Measurements from ENCODE around the gene CRACDL.
"Not testable (repeated sequence)": the region's sequence is repeated elsewhere in the genome, so short reads cannot be mapped to it uniquely, and the experiment has no call there.

The CRACDL gene

DNA sequence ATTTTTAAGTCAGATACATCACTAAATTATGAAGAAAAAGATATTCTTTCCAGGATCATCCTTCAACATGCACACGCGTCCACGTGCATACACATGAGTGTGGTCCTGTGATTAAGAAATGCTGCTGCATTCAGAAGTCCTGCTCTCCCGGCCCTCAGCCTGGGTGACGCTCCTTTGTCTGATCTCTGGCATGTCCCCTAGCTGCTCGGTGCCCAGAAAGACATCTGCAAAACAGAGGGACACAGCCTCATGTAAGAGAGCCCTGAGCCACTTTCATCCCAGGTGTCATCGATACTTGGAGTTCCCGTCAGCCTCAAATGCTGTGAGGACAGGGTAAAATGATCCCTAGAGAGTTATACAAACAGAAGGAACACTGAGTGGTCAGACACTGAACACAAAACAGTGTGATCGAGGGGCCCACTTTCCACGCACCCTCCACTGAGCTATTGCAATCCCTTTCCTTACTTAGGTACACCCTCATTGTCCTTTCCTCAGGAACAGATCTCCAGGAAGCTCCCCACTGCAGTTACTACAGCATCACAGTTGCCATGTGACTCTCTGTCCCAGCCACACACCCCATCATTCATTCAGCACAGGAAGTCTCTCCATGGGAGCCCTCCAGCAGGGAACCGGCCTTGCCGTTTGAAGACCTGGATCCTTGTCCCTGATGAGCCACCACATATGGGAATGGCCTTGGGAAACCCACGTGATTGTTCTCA, 32.1 kb downstream of the CRACDL start:
- no peak for DNase-seq

DNA sequence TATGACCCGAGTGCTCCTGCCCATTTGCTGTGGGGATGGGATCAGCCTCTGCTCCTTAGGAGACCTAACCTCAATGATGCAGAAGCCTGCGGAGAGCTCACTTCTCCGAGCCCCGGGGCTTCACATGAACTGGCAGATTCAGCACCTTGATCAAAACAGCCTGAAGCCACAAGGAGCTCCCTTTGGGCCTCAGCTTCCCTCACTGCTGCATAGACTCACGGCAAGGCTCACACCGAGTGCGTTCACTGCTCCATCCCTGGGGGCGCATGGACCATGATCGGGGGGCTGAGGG, 33.0 kb downstream of the CRACDL start:
- no peak for DNase-seq

DNA sequence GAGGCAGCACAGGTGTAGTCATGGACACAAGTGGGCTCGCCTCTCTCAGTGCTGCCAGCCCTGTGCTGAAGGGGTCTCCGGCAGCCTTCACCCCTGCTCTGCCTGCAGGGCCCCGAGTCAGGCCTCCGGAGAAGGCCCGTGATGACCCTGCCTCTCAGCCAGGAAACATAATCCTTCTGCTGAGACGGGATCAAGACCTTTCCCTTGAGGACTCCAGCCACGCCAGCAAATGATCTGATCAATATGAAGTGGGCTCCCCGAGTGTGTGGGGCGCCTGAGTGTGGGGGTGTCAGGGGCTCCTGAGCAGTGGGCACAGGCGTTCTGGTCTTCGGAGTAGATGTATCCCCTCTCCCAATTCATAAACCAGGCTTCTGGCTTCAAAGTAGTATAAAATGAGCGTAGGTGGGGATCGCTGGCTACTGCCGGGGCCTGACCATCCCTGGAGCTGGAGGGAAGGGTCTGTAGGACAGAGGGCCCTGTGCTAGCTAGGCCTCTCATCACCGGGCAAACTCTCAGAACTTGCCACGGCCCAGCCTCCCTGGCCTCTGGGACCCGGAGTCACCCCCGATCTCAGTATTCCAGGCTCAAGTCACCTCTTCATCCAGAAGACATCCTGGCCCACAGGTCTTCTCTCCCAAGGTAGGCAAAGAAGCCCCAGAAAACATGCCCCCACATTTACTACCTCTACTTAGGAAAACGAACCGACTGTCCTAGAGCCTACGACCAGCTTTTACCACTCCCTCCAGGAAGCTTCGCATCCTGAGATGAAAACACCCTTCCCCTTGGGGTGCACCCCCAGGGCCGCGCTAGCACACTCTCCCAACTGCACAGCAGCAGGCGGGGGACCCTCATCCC, 33.6 kb downstream of the CRACDL start:
- no peak for DNase-seq

DNA sequence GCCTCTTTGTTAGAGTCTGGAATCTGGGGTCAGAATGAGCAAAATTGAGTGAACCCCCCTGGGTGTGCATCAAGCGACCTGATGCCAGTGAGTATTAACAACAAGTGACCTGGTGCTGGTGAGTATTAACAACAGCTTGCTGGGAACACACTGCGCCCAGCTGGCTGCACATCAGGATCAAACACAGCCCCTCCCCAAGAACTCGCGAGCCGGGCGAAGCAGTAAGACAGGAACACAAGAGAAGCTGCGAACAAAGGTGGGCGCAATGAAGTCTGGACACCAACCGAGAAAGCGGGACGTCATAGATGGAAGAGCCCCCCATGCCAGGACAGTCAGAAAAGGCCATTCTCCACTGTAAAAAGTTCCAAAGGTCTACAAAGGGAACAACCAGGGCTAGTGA, 34.3 kb downstream of the CRACDL start:
- no peak for DNase-seq

DNA sequence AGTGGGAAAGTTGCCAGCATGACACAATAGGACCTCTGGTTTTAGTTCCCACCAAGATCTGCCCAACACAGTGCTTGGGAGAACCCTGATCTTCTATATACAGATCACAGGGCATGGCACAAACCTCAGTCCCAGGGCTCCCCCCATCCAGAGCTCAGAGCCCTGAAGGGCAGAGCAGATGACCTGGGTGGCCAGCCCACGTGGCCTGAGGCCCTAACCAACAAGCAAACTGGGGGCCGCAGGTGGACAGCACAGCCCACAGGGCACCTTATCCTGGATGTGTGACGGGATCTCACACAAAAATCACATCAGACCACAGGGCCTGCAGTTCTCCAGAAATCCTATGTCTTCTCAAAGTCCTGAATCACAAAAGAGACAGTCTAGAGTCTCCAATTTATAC, 34.7 kb downstream of the CRACDL start:
- DNase-seq, result no peak

DNA sequence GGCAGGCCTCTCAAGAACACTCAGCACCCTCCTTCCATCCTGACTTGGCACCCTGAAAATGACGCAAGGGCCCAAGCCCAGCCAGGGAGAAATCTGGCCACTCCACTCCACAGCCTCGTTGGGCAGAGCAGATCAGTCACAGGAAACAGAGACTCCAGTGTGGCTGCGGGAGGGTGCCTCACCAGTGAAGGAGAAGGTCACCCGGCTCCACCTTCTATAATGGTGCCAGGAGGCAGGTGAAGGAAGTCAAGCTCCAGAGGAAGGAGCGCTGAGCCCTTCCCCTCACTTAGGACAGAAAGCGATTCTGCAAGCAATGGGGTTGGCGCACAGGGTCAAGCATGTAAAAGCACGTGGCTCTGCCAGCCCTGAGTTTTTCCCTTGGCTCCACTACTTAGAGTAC, 35.3 kb downstream of the CRACDL start:
- no peak for DNase-seq

DNA sequence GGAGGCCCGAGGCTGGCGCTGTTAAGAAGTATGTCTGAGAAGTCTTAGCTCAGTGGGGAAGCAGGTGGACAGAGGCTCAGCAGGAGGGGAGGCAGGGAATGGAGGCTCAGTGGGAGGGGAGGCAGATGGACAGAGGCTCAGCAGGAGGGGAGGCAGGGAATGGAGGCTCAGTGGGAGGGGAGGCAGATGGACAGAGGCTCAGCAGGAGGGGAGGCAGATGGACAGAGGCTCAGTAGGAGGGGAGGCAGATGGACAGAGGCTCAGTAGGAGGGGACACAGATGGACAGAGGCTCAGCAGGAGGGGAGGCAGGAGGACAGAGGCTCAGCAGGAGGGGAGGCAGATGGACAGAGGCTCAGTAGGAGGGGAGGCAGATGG, 36.3 kb downstream of the CRACDL start:
- DNase-seq, result not testable (repeated sequence)

DNA sequence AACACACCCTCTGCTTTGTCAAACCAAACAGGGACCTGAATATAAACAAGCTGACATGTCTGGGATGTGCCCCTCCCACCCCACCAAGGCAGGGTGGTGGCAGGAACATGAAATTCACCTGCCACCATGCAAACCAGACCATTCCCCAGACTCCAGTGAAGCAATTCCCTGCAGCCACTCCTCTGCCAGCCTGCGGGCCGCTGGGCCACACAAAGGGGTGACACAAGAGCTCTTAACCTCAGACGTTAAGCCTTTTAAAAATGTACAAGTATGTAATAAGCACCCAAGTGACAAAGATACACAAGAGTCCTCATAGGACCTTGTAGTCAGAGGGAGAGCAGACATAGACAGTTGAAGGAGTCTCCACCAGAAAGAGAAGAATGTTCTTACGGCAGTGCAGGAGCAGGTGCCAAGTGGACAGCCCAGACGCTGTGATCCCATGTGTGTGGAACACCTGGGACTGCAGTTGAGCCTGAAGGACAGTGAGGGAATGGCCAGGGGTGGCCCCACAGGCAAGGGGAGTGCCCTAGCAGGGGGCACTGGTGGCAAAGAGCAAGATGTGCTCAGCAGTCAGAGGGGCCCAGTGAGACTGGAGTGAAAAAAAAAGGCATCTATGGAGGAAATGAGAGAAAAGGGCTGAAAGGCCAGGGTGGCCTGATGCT, 36.9 kb downstream of the CRACDL start:
- DNase-seq, result no peak

DNA sequence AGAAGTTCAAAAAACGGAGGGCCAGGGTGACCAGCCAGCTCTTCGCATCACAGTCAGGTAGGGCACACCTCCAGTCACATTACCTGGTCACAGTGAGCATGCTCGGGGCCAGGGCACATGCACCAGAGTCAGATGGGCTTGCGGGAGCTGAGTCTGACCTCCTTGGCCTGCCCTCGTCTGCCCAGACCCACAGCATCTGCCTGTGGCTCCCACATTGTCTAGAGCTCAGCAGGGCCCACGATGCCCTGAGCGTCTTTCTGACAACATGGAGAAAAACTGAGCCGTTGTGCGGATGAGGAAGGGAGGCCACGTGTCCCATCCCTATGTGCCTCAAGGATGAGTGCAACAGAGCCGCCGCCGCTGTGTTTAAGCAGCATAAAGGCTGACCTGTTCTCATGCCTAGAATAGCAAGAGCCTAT, 37.6 kb downstream of the CRACDL start:
- DNase-seq, result no peak

DNA sequence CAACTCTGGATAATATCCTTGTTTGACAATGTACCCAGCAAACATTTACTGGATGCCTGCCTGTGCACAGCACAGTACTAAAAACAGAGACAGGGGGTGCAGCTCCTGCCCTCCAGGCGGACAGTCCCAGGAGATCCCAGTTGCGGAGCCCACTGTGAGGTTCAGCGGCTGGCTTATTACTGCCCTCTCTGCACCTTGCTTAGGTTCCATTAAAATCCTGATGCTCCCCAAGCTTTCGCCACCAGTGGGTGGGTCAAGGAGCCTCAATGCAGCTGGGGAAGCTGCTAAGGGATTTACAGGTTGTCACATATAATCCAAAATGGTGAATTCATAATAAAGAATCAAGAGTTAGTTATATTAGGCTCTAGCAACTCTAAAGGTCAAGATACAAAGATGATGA, 38.3 kb downstream of the CRACDL start:
- DNase-seq, result no peak

DNA sequence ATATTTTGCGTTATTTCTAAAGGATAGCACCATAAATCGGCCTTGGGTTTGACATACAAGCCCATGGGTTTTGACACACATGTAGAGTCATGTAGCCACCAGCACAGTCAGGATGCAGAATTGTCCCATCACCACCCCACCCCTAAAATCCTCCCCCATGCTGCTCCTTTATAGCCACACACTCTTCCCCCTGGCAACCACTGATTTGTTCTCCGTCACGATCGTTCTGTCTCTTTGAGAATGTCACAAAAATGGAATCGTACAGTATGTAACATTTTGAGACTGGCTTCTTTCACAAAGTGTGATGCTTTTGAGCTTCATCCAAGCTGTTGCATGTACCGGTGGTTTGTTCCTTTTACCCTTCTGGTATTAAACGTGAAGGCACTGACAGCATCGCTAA, 39.1 kb downstream of the CRACDL start:
- no peak for DNase-seq

DNA sequence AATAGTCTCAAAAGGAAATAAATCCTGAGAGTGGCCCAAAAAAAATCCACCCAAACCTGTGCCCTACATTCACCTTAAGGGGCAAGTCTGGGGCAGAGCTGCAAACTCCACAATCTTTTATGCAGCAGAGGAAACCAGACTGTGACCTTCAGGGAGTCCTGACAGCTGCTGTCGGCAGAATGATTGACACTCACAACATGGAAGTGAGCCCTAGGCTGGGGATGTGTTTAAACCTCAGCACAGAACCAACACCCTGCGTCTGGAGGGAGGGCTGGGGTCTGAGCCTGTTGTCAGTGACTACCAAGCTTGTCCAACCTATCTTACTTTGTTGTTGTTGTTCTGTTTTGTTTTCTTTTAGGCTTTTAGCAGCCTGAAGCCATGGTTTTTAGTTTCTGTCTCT, 39.6 kb downstream of the CRACDL start:
- DNase-seq, result no peak

DNA sequence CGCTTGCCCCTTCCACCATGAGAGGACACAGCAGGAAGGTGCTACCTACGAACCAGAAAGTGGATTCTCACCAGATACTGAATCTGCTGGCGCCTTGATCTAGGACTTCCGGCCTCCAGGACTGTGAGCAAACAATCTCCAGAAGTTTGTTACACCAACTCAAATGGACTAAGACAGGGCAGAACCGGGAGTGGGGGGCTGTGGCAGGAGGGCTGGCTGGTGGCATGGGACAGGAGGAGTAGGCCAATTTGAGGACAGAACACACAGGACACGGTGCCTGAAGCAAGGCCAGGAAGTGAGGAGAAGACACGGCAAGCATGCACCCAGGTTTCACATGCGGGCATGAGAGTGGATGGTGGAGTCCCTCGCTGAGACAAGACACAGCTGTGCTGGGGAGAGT, 40.1 kb downstream of the CRACDL start:
- DNase-seq, result no peak

DNA sequence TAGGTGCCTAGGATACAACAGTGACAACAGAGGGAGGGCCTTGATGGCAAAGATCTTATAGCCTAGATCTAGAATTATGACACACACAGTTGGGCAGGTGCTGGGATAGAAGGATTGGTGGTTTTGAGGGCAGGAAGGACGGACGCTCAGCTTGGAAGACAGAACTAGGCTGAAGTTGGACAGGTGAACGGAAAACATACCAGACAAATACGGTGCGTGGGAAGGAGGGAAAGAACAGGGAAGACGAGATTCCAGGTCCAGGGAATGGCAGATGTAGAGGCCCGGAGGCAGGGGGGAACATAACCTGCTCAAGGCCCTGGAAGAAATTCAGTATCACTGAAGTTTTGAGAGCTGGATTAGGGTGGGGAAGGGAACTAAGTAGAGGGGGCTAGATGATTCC, 40.8 kb downstream of the CRACDL start:
- no peak for DNase-seq

DNA sequence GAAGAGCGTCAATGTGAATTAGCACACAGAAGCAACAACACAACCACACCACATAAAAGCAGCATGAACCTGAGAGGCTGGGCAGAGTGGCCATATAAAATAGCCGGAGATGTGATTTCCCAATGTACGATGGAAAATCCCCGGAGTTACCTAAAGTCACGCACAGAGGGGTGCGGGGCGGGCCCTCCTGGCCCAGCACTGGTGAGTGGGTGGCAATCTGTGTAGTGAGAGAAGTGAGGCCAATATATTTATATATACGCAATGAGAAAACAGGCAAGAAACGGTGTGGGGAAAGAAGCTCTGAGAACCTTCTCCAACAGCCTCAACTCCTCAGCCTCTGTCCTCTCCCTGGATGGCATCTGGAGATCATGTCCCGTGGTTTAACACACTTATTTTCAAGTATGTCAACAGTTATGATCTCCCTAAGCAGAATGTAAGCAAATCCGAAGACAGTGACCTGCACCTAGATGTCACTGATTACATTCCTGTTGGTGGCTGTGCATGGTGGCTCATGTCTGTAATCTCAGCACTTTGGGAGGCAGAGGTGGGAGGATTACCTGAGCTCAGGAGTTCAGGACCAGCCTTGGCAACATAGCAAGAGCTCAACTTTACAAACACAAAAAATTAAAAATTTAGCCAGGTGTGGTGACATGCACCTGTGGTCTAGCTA, 41.6 kb downstream of the CRACDL start:
- DNase-seq, result no peak

DNA sequence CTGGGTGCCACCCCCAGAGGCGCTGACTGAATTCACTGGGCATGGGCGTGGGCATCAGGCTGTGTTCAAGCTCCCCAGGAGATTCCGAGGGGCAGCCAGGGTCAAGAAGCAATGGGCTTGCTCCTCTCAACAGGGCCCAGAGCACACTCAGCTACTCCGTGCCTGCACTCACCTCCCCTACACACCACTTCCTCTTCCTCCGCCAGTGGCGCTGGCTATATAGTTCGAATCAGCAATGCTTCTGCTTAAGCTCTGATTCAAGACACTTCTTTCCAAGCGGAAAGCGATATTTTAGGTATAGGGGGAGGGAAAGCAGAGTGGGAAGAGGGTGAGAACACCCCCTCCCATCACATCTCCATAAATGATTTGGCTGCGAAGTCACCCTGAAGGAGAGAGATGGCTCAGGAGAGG, 42.1 kb downstream of the CRACDL start:
- DNase-seq, result no peak

DNA sequence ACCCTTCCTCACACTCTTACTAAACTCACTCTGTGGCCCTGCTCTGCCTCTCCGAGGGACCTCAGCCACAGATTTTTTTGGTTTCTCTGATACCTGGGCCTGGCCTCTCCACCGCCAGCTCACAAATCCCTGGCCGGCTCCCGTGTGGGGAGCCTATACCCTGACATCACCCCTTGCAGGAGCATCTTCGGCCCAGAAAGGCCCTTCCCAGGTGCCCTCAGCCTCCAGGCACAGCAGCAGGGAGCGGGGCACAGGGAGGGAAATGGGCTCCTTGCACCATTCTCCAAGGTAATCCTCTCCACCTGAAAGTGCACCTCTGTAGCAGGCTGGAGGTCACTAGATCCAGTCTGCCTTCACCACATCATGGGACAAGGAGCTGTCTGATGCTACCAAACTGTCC, 43.2 kb downstream of the CRACDL start:
- no peak for DNase-seq

DNA sequence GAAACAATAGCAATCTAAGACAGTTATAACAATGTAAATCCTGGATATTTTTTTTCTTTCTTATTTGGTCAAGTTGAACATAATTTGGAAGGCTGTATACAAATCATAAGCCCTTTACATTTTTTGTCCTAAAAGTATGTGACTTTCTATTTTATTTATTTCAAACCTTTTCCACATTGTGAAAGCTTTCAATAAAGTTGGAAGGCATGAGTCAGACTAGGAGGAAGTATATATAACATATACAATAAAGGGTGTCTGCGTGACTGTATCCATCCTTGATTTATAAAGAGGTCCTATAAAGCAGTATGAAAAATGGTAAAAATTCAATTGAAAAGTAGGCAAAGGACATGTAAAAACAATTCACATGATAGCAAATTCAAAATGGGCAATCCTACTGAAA, 44.4 kb downstream of the CRACDL start:
- DNase-seq, result no peak

DNA sequence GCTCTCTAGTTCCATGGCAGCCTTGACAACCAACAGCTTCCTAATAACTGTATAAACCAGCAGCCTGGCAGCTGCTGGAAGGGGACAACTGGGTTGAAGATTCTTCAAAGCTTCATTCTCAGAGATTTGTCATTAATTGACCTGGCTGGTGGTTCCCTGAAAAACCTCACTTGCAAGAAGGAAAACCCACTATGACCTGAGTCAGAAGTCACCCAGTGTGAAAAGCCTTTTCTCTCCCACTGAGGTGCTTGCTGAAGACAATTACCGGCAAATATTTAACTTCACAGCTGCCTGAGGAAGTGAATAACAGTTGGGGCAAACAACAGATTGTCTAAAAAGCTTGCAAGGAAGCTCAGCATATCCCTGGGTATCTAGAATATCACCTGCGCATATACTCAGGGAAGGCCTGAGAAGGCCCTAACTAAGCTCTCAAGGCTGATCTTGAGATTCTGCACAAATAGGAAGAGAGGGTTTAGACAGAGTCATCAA, 49.9 kb downstream of the CRACDL start:
- DNase-seq, result no peak

DNA sequence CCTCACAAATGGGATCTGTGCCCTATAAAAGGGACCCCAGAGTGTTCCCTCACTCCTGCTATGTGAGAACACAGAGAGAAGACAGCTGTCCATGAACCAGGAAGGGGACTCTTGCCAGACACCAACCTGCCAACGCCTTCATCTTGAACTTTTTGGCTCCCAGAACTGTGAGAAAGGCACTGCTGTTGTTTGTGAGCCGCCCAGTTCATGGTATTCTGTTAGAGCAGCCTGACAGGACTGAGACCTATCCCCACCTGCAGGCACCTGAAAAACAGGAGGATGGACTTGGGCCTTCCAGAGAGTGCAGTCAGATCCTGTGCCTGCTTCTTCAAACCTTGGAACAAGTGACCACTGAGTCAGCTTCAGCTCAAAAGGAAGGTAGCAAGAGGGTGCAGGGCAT, 51.4 kb downstream of the CRACDL start:
- DNase-seq, result no peak

DNA sequence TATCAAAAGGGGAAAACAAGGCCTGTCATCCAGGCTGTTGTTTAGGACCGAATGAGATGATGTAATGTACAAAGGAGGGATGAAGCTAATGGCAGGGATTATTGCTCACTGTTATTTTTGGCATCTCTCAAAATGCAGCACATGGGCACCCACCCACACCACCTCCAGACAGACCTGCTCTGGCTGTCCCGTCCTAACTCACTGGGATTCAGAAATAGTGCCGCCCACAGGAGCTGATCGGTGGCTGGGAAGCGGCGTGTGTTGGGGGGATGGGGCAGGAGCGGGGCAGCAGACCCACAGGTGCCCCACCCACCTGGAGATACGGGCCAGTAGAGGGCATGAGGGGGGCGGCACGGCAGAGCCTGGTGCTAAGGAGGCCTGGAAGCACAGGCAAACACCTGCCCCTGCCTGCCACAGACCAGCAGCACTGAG, 52.2 kb downstream of the CRACDL start:
- no peak for DNase-seq

DNA sequence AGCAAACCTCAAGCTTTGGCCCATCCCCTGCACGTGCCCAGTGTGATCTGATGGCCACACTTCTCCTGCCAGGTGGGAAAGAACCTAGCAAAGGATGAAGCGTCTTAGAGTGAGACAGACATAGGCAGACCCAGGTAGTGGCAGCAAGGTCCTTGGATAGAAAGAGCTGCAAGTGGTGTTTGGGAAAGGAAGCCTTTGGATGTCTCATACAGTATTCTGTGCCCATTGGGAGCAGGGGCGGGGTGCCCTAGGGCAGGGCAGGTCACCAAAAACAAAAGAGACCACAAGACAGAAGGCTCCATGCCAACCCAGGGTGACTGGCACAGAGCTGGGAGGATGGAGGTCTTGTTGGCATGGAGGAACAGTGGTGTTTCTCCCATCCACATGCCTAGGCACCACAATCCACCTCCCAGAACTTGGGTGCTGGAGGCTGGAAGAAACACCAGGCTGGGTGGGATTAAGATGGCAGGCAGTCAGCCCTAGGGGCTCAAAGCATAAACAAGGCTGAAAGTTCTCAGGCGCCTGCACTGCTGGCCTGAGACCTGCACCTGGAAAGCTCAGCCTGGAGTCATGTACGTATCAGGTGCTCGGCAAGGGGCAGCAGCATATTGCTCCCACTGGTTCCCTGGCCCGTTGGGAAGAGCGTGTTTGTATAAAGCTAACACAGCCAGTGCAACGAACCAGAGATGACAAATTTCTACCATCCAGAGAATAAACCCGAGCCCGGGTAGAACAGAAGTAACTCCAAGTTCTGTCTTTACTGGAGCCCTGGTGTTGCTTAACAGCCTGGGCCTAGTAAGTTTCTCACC, 52.9 kb downstream of the CRACDL start:
- DNase-seq, result no peak

DNA sequence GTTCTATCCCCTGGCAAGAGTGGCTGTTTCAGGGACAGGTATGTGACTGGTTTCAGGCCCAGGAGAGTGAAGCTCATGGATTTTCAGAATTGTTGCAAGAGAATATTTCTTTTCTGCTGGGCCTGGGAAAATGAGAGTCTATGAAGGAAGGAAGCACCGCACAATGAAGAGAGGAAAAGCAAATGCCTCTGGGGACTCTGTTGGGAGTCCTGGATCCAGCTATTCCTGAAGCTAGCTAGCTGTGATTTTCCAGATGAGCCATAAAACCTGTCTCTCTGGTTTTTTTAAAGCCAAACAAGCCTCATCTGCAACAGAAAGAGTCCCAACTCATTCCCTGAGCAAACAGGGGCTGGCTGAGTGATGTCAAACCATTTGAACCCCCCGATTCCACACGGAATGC, 53.7 kb downstream of the CRACDL start:
- DNase-seq, result no peak

All from CD4-positive, alpha-beta T cell treated with Interleukin-6 for 4 hours (primary cell).